Measurements from ENCODE around the gene RPRM. TPM values are rescaled to one million over a fixed set of nuclear protein-coding genes. Genes with fewer than 3 reads are reported as not detected.
A peak's percentile ranks its signal among the peaks of the same experiment; 100 is the strongest.
"Not testable (repeated sequence)": the region's sequence is repeated elsewhere in the genome, so short reads cannot be mapped to it uniquely, and the experiment has no call there.

The RPRM gene
- polyA plus RNA-seq (ENCODE audit: insufficient read length in 3 of 3) = 1 to 10 TPM; 2.4 to 4.8 (median 2.7) TPM

- DNase-seq (ENCODE audit: low read depth in 3 of 3, low spot score in 2 of 3) = peak; percentile 61 to 74 (median 67)
Observed at GRCh38 chr2:153478289-153479261, at the start of gene RPRM. RPRM (minus strand) TSS chr2:153478762; CDS start chr2:153478565, 197 bp downstream.

GRCh38 chr2:153519257-153519875 is 40.8 kb upstream of the RPRM start:
- DNase-seq (ENCODE audit: low read depth in 3 of 3, low spot score in 2 of 3) = peak in 2 of 3 donors; percentile 21 to 32

- DNase-seq (ENCODE audit: low read depth in 3 of 3, low spot score in 2 of 3) = no peak
Observed at GRCh38 chr2:153512331-153512730, 33.8 kb upstream of the RPRM start.

- DNase-seq (ENCODE audit: low read depth in 3 of 3, low spot score in 2 of 3) = no peak
Observed at GRCh38 chr2:153510996-153511395, 32.4 kb upstream of the RPRM start.

- no peak for DNase-seq (ENCODE audit: low read depth in 3 of 3, low spot score in 2 of 3)
Observed at GRCh38 chr2:153509133-153509532, 30.6 kb upstream of the RPRM start.

GRCh38 chr2:153506499-153506898 is 27.9 kb upstream of the RPRM start:
- not testable (repeated sequence) for DNase-seq (ENCODE audit: low read depth in 3 of 3, low spot score in 2 of 3)

GRCh38 chr2:153499439-153499838 is 20.9 kb upstream of the RPRM start:
- no peak for DNase-seq (ENCODE audit: low read depth in 3 of 3, low spot score in 2 of 3)

GRCh38 chr2:153497938-153498629 is 19.5 kb upstream of the RPRM start:
- no peak for DNase-seq (ENCODE audit: low read depth in 3 of 3, low spot score in 2 of 3)

GRCh38 chr2:153495725-153496124 is 17.2 kb upstream of the RPRM start:
- no peak for DNase-seq (ENCODE audit: low read depth in 3 of 3, low spot score in 2 of 3)

GRCh38 chr2:153488072-153488471 is 9.5 kb upstream of the RPRM start:
- no peak for DNase-seq (ENCODE audit: low read depth in 3 of 3, low spot score in 2 of 3)

GRCh38 chr2:153487448-153487847 is 8.9 kb upstream of the RPRM start:
- DNase-seq (ENCODE audit: low read depth in 3 of 3, low spot score in 2 of 3) = no peak

GRCh38 chr2:153479573-153479972 is 1.0 kb upstream of the RPRM start:
- DNase-seq (ENCODE audit: low read depth in 3 of 3, low spot score in 2 of 3) = no peak

GRCh38 chr2:153477636-153478288 is 800 bp downstream of the RPRM start:
- no peak for DNase-seq (ENCODE audit: low read depth in 3 of 3, low spot score in 2 of 3)

GRCh38 chr2:153476816-153477635 is 1.5 kb downstream of the RPRM start:
- DNase-seq (ENCODE audit: low read depth in 3 of 3, low spot score in 2 of 3) = no peak

GRCh38 chr2:153476491-153476815 is 2.1 kb downstream of the RPRM start:
- no peak for DNase-seq (ENCODE audit: low read depth in 3 of 3, low spot score in 2 of 3)

GRCh38 chr2:153474876-153475435 is 3.6 kb downstream of the RPRM start:
- DNase-seq (ENCODE audit: low read depth in 3 of 3, low spot score in 2 of 3) = no peak

GRCh38 chr2:153474407-153474806 is 4.2 kb downstream of the RPRM start:
- no peak for DNase-seq (ENCODE audit: low read depth in 3 of 3, low spot score in 2 of 3)

GRCh38 chr2:153470867-153471266 is 7.7 kb downstream of the RPRM start:
- DNase-seq (ENCODE audit: low read depth in 3 of 3, low spot score in 2 of 3) = no peak

- no peak for DNase-seq (ENCODE audit: low read depth in 3 of 3, low spot score in 2 of 3)
Observed at GRCh38 chr2:153464395-153464794, 14.2 kb downstream of the RPRM start.
